PFSK-1 (cell line): ENCODE measurements around the gene POC1A.

Source experiments
- FOXP2 ChIP-seq: optimal IDR thresholded peaks from 2 replicates; pipeline ENCODE3; 2011; ENCODE audit warnings: borderline replicate concordance, control low read depth, inconsistent platforms; ENCODE audit not compliant: insufficient read depth; ENCODE audit errors: extremely low read length, extremely low read depth
- POLR2AphosphoS5 ChIP-seq: IDR thresholded peaks from 2 replicates; pipeline ENCODE4 v1.6.1; 2012; ENCODE audit warnings: low read depth, mild to moderate bottlenecking, control low read depth, low read length, moderate library complexity
- SIN3A ChIP-seq: IDR thresholded peaks from 2 replicates; pipeline ENCODE4 v1.6.1; 2012; ENCODE audit warnings: mild to moderate bottlenecking, low read length, moderate library complexity, borderline replicate concordance; ENCODE audit not compliant: insufficient read depth
- TAF1 ChIP-seq: IDR thresholded peaks from 2 replicates; pipeline ENCODE4 v1.6.1; 2012; ENCODE audit warnings: low read length, control low read depth, borderline replicate concordance; ENCODE audit not compliant: insufficient read depth
- TF ChIP-seq, protein P1 (sequence below), 2 experiments: IDR thresholded peaks; 2 replicates each; pipeline versions ENCODE4 v1.6.1 to v1.8.0; 2011 to 2012; ENCODE audit warnings: low read depth in 2 of 2, low read length in 2 of 2, control low read depth in 1 of 2, inconsistent platforms in 1 of 2, mild to moderate bottlenecking in 1 of 2, moderate library complexity in 1 of 2; ENCODE audit not compliant: insufficient read depth in 1 of 2

- TF ChIP-seq TAF1 (no peak), POLR2AphosphoS5 (no peak), FOXP2 (no peak), SIN3A (no peak)
- TF ChIP-seq, protein P1, sequence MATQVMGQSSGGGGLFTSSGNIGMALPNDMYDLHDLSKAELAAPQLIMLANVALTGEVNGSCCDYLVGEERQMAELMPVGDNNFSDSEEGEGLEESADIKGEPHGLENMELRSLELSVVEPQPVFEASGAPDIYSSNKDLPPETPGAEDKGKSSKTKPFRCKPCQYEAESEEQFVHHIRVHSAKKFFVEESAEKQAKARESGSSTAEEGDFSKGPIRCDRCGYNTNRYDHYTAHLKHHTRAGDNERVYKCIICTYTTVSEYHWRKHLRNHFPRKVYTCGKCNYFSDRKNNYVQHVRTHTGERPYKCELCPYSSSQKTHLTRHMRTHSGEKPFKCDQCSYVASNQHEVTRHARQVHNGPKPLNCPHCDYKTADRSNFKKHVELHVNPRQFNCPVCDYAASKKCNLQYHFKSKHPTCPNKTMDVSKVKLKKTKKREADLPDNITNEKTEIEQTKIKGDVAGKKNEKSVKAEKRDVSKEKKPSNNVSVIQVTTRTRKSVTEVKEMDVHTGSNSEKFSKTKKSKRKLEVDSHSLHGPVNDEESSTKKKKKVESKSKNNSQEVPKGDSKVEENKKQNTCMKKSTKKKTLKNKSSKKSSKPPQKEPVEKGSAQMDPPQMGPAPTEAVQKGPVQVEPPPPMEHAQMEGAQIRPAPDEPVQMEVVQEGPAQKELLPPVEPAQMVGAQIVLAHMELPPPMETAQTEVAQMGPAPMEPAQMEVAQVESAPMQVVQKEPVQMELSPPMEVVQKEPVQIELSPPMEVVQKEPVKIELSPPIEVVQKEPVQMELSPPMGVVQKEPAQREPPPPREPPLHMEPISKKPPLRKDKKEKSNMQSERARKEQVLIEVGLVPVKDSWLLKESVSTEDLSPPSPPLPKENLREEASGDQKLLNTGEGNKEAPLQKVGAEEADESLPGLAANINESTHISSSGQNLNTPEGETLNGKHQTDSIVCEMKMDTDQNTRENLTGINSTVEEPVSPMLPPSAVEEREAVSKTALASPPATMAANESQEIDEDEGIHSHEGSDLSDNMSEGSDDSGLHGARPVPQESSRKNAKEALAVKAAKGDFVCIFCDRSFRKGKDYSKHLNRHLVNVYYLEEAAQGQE (IDR thresholded peaks at IDR 0.05; ENCODE audit: insufficient read depth in 1 of 2, low read depth in 2 of 2, low read length in 2 of 2), result no peak
These were observed 28.5 kb upstream of the POC1A start for GRCh38 chr3:52182691-52183090.
